SH-SY5Y (cell line): ENCODE measurements around the gene PITRM1.

ENCODE experiments used
- GATA2 ChIP-seq: IDR thresholded peaks from 2 replicates; pipeline ENCODE4 v1.6.1; 2011; ENCODE audit warnings: mild to moderate bottlenecking, low read depth, low read length
- GATA3 ChIP-seq: IDR thresholded peaks from 2 replicates; pipeline ENCODE4 v1.6.1; 2011; ENCODE audit warnings: low read depth, mild to moderate bottlenecking, low read length, moderate library complexity

- TF ChIP-seq GATA3 (no peak), GATA2 (no peak)
Observed at GRCh38 chr10:3104251-3104918, 68.2 kb downstream of the PITRM1 start.
